Activated CD8-positive, alpha-beta memory T cell treated with anti-CD3 and anti-CD28 coated beads, Interleukin-2, amount 10 ng/mL, durations not matched to agents 7 days and 5 days (primary cell): ENCODE data around the gene PPP2R2C. TPM values are rescaled to one million over a fixed set of nuclear protein-coding genes. Genes with fewer than 3 reads are reported as not detected.

Experiments
- ATAC-seq: fragments of 150-1000 bp; cut with Tn5 transposase; one replicate; pipeline ENCODE4 v1.10.0; 2021; ENCODE audit warnings: moderate library complexity
- CTCF ChIA-PET: fragments of 350-600 bp; sonication (Branson Sonifier 250); formaldehyde crosslinking; loops from one replicate; lab custom pipeline; 2021; ENCODE audit warnings: antibody characterized with exemption; lab: Charles Lee
- DNase-seq: peaks from one replicate; pipeline ENCODE4 v3.0.0-alpha.2; 2020
- H3K27ac Mint-ChIP-seq: one replicate; pipeline ENCODE4 v1.8.0; 2021; ENCODE audit warnings: mild to moderate bottlenecking, mixed read lengths
- H3K27me3 Mint-ChIP-seq: one replicate; pipeline ENCODE4 v1.8.0; 2021; ENCODE audit warnings: mixed read lengths
- H3K36me3 Mint-ChIP-seq: one replicate; pipeline ENCODE4 v1.8.0; 2021; ENCODE audit warnings: mild to moderate bottlenecking, mixed read lengths
- H3K4me1 Mint-ChIP-seq: one replicate; pipeline ENCODE4 v1.8.0; 2021; ENCODE audit warnings: mixed read lengths
- H3K4me3 Mint-ChIP-seq: one replicate; pipeline ENCODE4 v1.8.0; 2021; ENCODE audit warnings: mild to moderate bottlenecking, moderate library complexity, mixed read lengths
- H3K9me3 Mint-ChIP-seq: one replicate; pipeline ENCODE4 v1.8.0; 2022; ENCODE audit warnings: low read depth, mixed read lengths
- total RNA-seq, 2 experiments: library from RNA; stranded (reverse); gene quantifications; one replicate each; pipeline ENCODE4 v1.2.3, GENCODE V29; 2021

The PPP2R2C gene
- total RNA-seq, 2 experiments from 2014 or later, result not detected

GRCh38 chr4:6303943-6304342 is 168.5 kb downstream of the PPP2R2C start:
- Mint-ChIP-seq H3K36me3 (no peaks in the 10 kb centered on the region), H3K27ac (no peak overlapping the region), H3K27me3 (peaks cover 36% of the 10 kb centered on the region), H3K9me3 (no peaks in the 10 kb centered on the region), H3K4me1 (peaks cover 12% of the 10 kb centered on the region), H3K4me3 (no peak overlapping the region)
- DNase-seq (no peak), ATAC-seq (no peak)
- CTCF ChIA-PET, result interaction anchor here (1.0 kb wide), 1 partner anchor 52 kb away, joined by 3 read pairs; no protein-coding TSS in a partner anchor

- Mint-ChIP-seq H3K27me3 (peaks cover 27% of the 10 kb centered on the region), H3K4me3 (no peak overlapping the region), H3K36me3 (no peaks in the 10 kb centered on the region), H3K9me3 (no peaks in the 10 kb centered on the region), H3K27ac (no peak overlapping the region), H3K4me1 (peaks cover 6% of the 10 kb centered on the region)
- CTCF ChIA-PET, result no interaction called here
- DNase-seq, result no peak
- ATAC-seq, result no peak
These were observed 169.5 kb downstream of the PPP2R2C start for GRCh38 chr4:6302869-6303268.

- ATAC-seq, result no peak
- CTCF ChIA-PET, result no interaction called here
These were observed 170.5 kb downstream of the PPP2R2C start for GRCh38 chr4:6301732-6302442.

GRCh38 chr4:6301051-6301731 is 171.2 kb downstream of the PPP2R2C start:
- no peak for ATAC-seq
- H3K27ac Mint-ChIP-seq, result no peak overlapping the region
- H3K9me3 Mint-ChIP-seq, result no peaks in the 10 kb centered on the region
- H3K36me3 Mint-ChIP-seq, result no peaks in the 10 kb centered on the region
- peaks cover 2% of the 10 kb centered on the region for H3K4me1 Mint-ChIP-seq
- DNase-seq, result no peak
- H3K4me3 Mint-ChIP-seq, result no peak overlapping the region
- CTCF ChIA-PET, result no interaction called here
- H3K27me3 Mint-ChIP-seq, result peaks cover 10% of the 10 kb centered on the region

More at GRCh38 chr4:6301732-6302442, 170.5 kb downstream of the PPP2R2C start:
- H3K27ac Mint-ChIP-seq, result no peak overlapping the region
- H3K4me1 Mint-ChIP-seq, result peaks cover 2% of the 10 kb centered on the region
- no peaks in the 10 kb centered on the region for H3K36me3 Mint-ChIP-seq
- H3K27me3 Mint-ChIP-seq, result peaks cover 17% of the 10 kb centered on the region
- H3K9me3 Mint-ChIP-seq, result no peaks in the 10 kb centered on the region
- no peak overlapping the region for H3K4me3 Mint-ChIP-seq
- no peak for DNase-seq

GRCh38 chr4:6300359-6300758 is 172.1 kb downstream of the PPP2R2C start:
- peaks cover 2% of the 10 kb centered on the region for H3K4me1 Mint-ChIP-seq

GRCh38 chr4:6299875-6300274 is 172.5 kb downstream of the PPP2R2C start:
- CTCF ChIA-PET, result no interaction called here
- peaks cover 2% of the 10 kb centered on the region for H3K4me1 Mint-ChIP-seq
- ATAC-seq (no peak), DNase-seq (no peak)
- no peaks in the 10 kb centered on the region for H3K36me3 Mint-ChIP-seq
- H3K27ac Mint-ChIP-seq, result no peak overlapping the region
- H3K27me3 Mint-ChIP-seq, result no peaks in the 10 kb centered on the region
- H3K9me3 Mint-ChIP-seq, result no peaks in the 10 kb centered on the region
- no peak overlapping the region for H3K4me3 Mint-ChIP-seq

More at GRCh38 chr4:6300359-6300758, 172.1 kb downstream of the PPP2R2C start:
- CTCF ChIA-PET, result no interaction called here
- no peak for ATAC-seq
- Mint-ChIP-seq H3K27ac (no peak overlapping the region), H3K27me3 (peaks cover 3% of the 10 kb centered on the region), H3K4me3 (no peak overlapping the region), H3K36me3 (no peaks in the 10 kb centered on the region), H3K9me3 (no peaks in the 10 kb centered on the region)
- DNase-seq, result no peak

GRCh38 chr4:6298852-6299251 is 173.6 kb downstream of the PPP2R2C start:
- CTCF ChIA-PET, result no interaction called here
- no peak for ATAC-seq
- Mint-ChIP-seq H3K9me3 (no peaks in the 10 kb centered on the region), H3K36me3 (no peaks in the 10 kb centered on the region), H3K4me1 (no peaks in the 10 kb centered on the region), H3K4me3 (no peak overlapping the region), H3K27ac (no peak overlapping the region), H3K27me3 (no peaks in the 10 kb centered on the region)
- no peak for DNase-seq

- H3K36me3 Mint-ChIP-seq, result no peaks in the 10 kb centered on the region
- H3K9me3 Mint-ChIP-seq, result no peaks in the 10 kb centered on the region
- H3K4me3 Mint-ChIP-seq, result no peak overlapping the region
- H3K27me3 Mint-ChIP-seq, result no peaks in the 10 kb centered on the region
- CTCF ChIA-PET, result interaction anchor here (1.2 kb wide), 1 partner anchor 47 kb away, joined by 4 read pairs; no protein-coding TSS in a partner anchor
- no peaks in the 10 kb centered on the region for H3K4me1 Mint-ChIP-seq
- H3K27ac Mint-ChIP-seq, result no peak overlapping the region
- DNase-seq (no peak), ATAC-seq (no peak)
These were observed 174.4 kb downstream of the PPP2R2C start for GRCh38 chr4:6298035-6298434.

- no peaks in the 10 kb centered on the region for H3K36me3 Mint-ChIP-seq
- no peak for ATAC-seq
- CTCF ChIA-PET, result interaction anchor here (1.2 kb wide), 1 partner anchor 47 kb away, joined by 4 read pairs; no protein-coding TSS in a partner anchor
- no peak for DNase-seq
- H3K27me3 Mint-ChIP-seq, result no peaks in the 10 kb centered on the region
- no peaks in the 10 kb centered on the region for H3K4me1 Mint-ChIP-seq
- H3K4me3 Mint-ChIP-seq, result no peak overlapping the region
- no peaks in the 10 kb centered on the region for H3K9me3 Mint-ChIP-seq
- H3K27ac Mint-ChIP-seq, result no peak overlapping the region
These were observed 175.1 kb downstream of the PPP2R2C start for GRCh38 chr4:6297266-6297815.

- Mint-ChIP-seq H3K27me3 (no peaks in the 10 kb centered on the region), H3K4me3 (no peak overlapping the region), H3K4me1 (no peaks in the 10 kb centered on the region), H3K27ac (no peak overlapping the region), H3K9me3 (no peaks in the 10 kb centered on the region), H3K36me3 (no peaks in the 10 kb centered on the region)
- ATAC-seq, result no peak
- no peak for DNase-seq
- CTCF ChIA-PET, result interaction anchor here (1.6 kb wide), 1 partner anchor 46 kb away, joined by 5 read pairs; no protein-coding TSS in a partner anchor
These were observed 176.4 kb downstream of the PPP2R2C start for GRCh38 chr4:6296026-6296425.

- Mint-ChIP-seq H3K9me3 (no peaks in the 10 kb centered on the region), H3K27ac (no peak overlapping the region), H3K4me1 (no peaks in the 10 kb centered on the region), H3K36me3 (no peaks in the 10 kb centered on the region), H3K4me3 (no peak overlapping the region), H3K27me3 (no peaks in the 10 kb centered on the region)
- ATAC-seq (no peak), DNase-seq (no peak)
- CTCF ChIA-PET, result interaction anchor here (1.6 kb wide), 1 partner anchor 46 kb away, joined by 5 read pairs; no protein-coding TSS in a partner anchor
These were observed 176.9 kb downstream of the PPP2R2C start for GRCh38 chr4:6295495-6295894.

- Mint-ChIP-seq H3K36me3 (no peaks in the 10 kb centered on the region), H3K9me3 (no peaks in the 10 kb centered on the region), H3K4me1 (no peaks in the 10 kb centered on the region), H3K27me3 (no peaks in the 10 kb centered on the region), H3K27ac (no peak overlapping the region), H3K4me3 (no peak overlapping the region)
- ATAC-seq (no peak), DNase-seq (no peak)
- CTCF ChIA-PET, result interaction anchor here (1.6 to 1.8 kb wide), 2 partner anchors 44 to 45 kb away, joined by 4 to 5 read pairs; no protein-coding TSS in a partner anchor
These were observed 177.6 kb downstream of the PPP2R2C start for GRCh38 chr4:6294705-6295421.

GRCh38 chr4:6293661-6294060 is 178.8 kb downstream of the PPP2R2C start:
- no peak for ATAC-seq
- DNase-seq, result no peak
- Mint-ChIP-seq H3K9me3 (no peaks in the 10 kb centered on the region), H3K4me1 (no peaks in the 10 kb centered on the region), H3K36me3 (no peaks in the 10 kb centered on the region), H3K27me3 (no peaks in the 10 kb centered on the region), H3K27ac (no peak overlapping the region), H3K4me3 (no peak overlapping the region)
- CTCF ChIA-PET, result interaction anchor here (1.8 kb wide), 1 partner anchor 43 kb away, joined by 4 read pairs; no protein-coding TSS in a partner anchor
